ENCODE data around the gene BMPR1A. TPM values are rescaled to one million over a fixed set of nuclear protein-coding genes. Genes with fewer than 3 reads are reported as not detected.

The BMPR1A gene
- total and polyA plus RNA-seq, 2 of the 13 experiments (the other 11 are each of a cell fraction or from before 2014, with no cell fraction given): 17.8 to 44.2 TPM

DNA sequence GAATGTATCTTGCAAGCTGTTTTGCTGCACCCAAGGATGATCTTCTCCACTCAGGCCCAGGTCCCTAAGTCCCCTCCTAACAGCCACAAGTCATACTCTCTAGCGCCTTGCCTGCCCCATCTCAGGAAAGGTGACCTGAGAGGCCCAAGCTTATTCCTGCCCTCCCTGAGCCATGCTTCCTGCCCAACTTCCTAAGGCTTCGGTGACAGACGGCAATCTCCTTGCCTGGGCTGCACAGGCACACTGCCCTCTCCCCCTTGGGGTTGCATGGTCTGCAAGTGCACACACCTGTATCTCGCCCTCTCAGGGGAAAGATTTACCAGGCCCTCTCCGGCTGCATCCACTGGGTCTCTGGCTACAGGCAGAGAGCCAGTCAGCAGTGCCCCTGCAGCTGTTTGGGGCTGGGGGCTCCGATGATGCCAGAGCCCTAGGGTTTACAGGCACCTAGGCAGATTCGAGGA, 211.1 kb downstream of the BMPR1A start:
- H2AFZ ChIP-seq (ENCODE audit: low read length): no peak overlapping the region
- no peak overlapping the region for H3K9ac ChIP-seq (ENCODE audit: insufficient read depth, low read depth, low read length)
- H3K27ac ChIP-seq (ENCODE audit: extremely low read length, insufficient read depth, low read length): no peak overlapping the region
- H3K36me3 ChIP-seq (replicated peaks in 1 of 2; ENCODE audit: control insufficient read depth in 1 of 2, insufficient read depth in 2 of 2, low read length in 2 of 2): no peaks in the 10 kb centered on the region
- FAIRE-seq (no peak), DNase-seq (ENCODE audit: low spot score) (no peak), ATAC-seq (no peak)
- H3K79me2 ChIP-seq (ENCODE audit: insufficient read depth, low read length): no peaks in the 10 kb centered on the region
- ChIA-PET CTCF (ENCODE audit: low intra/inter-chr PET ratio, low total read pairs) (interaction anchor here (2.6 kb wide), 1 partner anchor 28 kb away, joined by 26 read pairs; no protein-coding TSS in a partner anchor), POLR2A (no interaction called here)
- intact Hi-C loops (cut with micrococcal nuclease; ENCODE audit: unreplicated experiment) (no loop called here), in situ Hi-C loops (cut with HindIII; ENCODE audit: extremely low pct_ligation_motif_present, low pct_unique_long_range_greater_than_20kb) (no loop called here)
- BruUV-seq (replicated peaks): no TSS peak
- H4K20me1 ChIP-seq (ENCODE audit: insufficient read depth, low read length): no peaks in the 10 kb centered on the region
- H3K27me3 ChIP-seq (ENCODE audit: control insufficient read depth in 1 of 2, insufficient read depth in 2 of 2, low read length in 2 of 2): peaks cover 9 to 57% of the 10 kb centered on the region in 2 experiments; a peak in 3 of 5 replicates
- H3K9me3 ChIP-seq (ENCODE audit: low read length): no peaks in the 10 kb centered on the region
- H3K4me2 ChIP-seq (ENCODE audit: low read depth, low read length): peak overlapping the region; percentile 67; the same call in 1 of the 2 replicates
- WGBS (ENCODE audit: low lambda C conversion rate): 85% methylated on average over 5 of the region's 7 CpGs
- H3K4me3 ChIP-seq (replicated peaks in 1 of 3; ENCODE audit: insufficient read depth in 1 of 3, low read depth in 2 of 3, low read length in 3 of 3): no peak overlapping the region
- peaks cover 30% of the 10 kb centered on the region for H3K4me1 ChIP-seq (ENCODE audit: insufficient read depth, low read length)
- TF ChIP-seq, protein P1, sequence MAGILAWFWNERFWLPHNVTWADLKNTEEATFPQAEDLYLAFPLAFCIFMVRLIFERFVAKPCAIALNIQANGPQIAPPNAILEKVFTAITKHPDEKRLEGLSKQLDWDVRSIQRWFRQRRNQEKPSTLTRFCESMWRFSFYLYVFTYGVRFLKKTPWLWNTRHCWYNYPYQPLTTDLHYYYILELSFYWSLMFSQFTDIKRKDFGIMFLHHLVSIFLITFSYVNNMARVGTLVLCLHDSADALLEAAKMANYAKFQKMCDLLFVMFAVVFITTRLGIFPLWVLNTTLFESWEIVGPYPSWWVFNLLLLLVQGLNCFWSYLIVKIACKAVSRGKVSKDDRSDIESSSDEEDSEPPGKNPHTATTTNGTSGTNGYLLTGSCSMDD (CRISPR knock-in tag; IDR thresholded peaks at IDR 0.05): no peak
- TF ChIP-seq HNRNPUL1 (IDR thresholded peaks at IDR 0.05; ENCODE audit: low read depth, low read length): no peak
- no peak for TF ChIP-seq MIER3 (CRISPR knock-in tag; IDR thresholded peaks at IDR 0.05; ENCODE audit: borderline replicate concordance)
- no peak for TF ChIP-seq ZNF484 (CRISPR knock-in tag; IDR thresholded peaks at IDR 0.05; ENCODE audit: borderline replicate concordance, low read depth)
- TF ChIP-seq, protein P2, sequence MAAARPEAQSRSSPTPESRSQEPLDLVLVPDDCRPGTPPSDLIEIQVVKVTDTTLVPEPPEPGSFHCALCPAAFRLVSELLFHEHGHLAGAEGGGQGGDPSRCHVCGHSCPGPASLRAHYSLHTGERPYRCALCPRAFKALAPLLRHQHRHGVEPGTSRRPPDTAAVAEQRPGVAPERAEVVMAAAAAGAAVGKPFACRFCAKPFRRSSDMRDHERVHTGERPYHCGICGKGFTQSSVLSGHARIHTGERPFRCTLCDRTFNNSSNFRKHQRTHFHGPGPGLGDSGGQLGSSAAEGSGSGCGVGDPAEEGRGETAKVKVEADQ (CRISPR knock-in tag; IDR thresholded peaks at IDR 0.05; ENCODE audit: borderline replicate concordance): no peak
- no peak for TF ChIP-seq ETV5 (CRISPR knock-in tag; IDR thresholded peaks at IDR 0.05; ENCODE audit: borderline replicate concordance)
- TF ChIP-seq SIN3A (IDR thresholded peaks at IDR 0.05; ENCODE audit: borderline replicate concordance, low read depth, low read length): no peak
- TF ChIP-seq ZNF775 (CRISPR knock-in tag; IDR thresholded peaks at IDR 0.05; ENCODE audit: borderline replicate concordance): no peak
- no peak for TF ChIP-seq ZNF136 (CRISPR knock-in tag; IDR thresholded peaks at IDR 0.05; ENCODE audit: low read depth)
- no peak for TF ChIP-seq ZNF24 (IDR thresholded peaks at IDR 0.05)
- TF ChIP-seq MIXL1 (CRISPR knock-in tag; IDR thresholded peaks at IDR 0.05): no peak
- no peak for TF ChIP-seq MBNL3 (CRISPR knock-in tag; conservative IDR thresholded peaks at IDR 0.05)

Measured in HepG2 (cell line).